Prostate gland (tissue), 2 donors: Measurements from ENCODE around the gene AQP4. TPM values are rescaled to one million over a fixed set of nuclear protein-coding genes. Genes with fewer than 3 reads are reported as not detected.

Experiments used
- DNase-seq: peaks from one replicate; pipeline ENCODE4 v3.0.0-alpha.2; 2019; ENCODE audit warnings: low spot score
- H3K27ac ChIP-seq, 2 donors: fragments of 200-600 bp; sonication (generic); 2 replicates each; pipeline ENCODE4 v1.5.1; 2017 to 2019
- H3K27me3 ChIP-seq: fragments of 200-600 bp; sonication (generic); replicated peaks from 2 replicates; pipeline ENCODE4 v1.5.1; 2019; ENCODE audit not compliant: insufficient read depth
- H3K36me3 ChIP-seq, 2 donors: fragments of 200-600 bp; sonication (generic); 1 replicate in 1 of 2; 2 replicates in 1 of 2; pipeline versions ENCODE4 v1.5.1 to v1.8.1; 2017 to 2019
- H3K4me1 ChIP-seq: fragments of 200-600 bp; sonication (generic); replicated peaks from 2 replicates; pipeline ENCODE4 v1.5.1; 2019
- H3K4me3 ChIP-seq, 2 donors: fragments of 200-600 bp; sonication (generic); 2 replicates each; pipeline ENCODE4 v1.5.1; 2017 to 2019
- H3K9me3 ChIP-seq: fragments of 200-600 bp; sonication (generic); 2 replicates; pipeline ENCODE4 v1.5.1; 2017
- POLR2A ChIP-seq: fragments of 450-650 bp; IDR thresholded peaks from one replicate; pipeline ENCODE4 v1.6.1; 2016; ENCODE audit warnings: antibody characterized with exemption, mild to moderate bottlenecking
- POLR2AphosphoS5 ChIP-seq: sonication (generic); formaldehyde crosslinking; IDR thresholded peaks from one replicate; pipeline ENCODE4 v1.6.1; 2017; ENCODE audit warnings: antibody characterized with exemption
- WGBS: methylation state at CpG from one replicate; pipeline ENCODE4 v1.1.5; 2018; 5-methylcytosine and 5-hydroxymethylcytosine counted together
- intact Hi-C: fragments of 100-400 bp; cut with DNase I; formaldehyde crosslinking; loops from one replicate; pipeline ENCODE4 v1.14.2; 2022
- total RNA-seq, 2 donors: library from RNA; depleted of rRNA; stranded (reverse); fragments of >200 nt; gene quantifications; one replicate each; pipeline ENCODE4 v1.1.0, GENCODE V29; 2016
- TF ChIP-seq, protein P1 (sequence below), 4 experiments: fragments of 200-600 bp in 2 of 4; fragments of 450-650 bp in 2 of 4; sonication (generic) in 2 of 4; IDR thresholded peaks; 1 replicate in 3 of 4; 2 replicates in 1 of 4; pipeline ENCODE4 v1.5.1; 2016 to 2019; ENCODE audit warnings: antibody characterized with exemption in 4 of 4, mild to moderate bottlenecking in 2 of 4, moderate library complexity in 2 of 4

Gene AQP4
- total RNA-seq, 2 donors from 2014 or later, result 1.7 to 8.4 TPM

DNA sequence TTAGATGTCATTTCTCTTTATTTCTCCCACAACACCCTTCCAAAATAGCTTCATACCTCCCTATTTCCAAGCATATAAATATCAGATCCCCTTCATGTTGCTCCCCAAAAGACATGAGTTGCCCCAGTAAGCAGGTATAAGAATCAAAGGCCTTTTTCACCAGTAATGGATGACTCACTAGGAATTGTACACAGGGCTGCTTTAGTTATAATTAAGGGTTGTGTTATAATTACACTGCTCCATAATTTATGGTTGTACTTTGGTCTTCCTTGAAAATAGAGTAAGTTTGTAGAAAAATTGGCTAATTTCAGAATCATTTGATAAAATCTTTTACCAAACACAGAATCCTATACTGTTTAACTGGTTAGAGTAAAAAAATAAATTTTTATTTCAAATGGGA, 8.8 kb upstream of the AQP4 start:
- TF ChIP-seq, protein P1, sequence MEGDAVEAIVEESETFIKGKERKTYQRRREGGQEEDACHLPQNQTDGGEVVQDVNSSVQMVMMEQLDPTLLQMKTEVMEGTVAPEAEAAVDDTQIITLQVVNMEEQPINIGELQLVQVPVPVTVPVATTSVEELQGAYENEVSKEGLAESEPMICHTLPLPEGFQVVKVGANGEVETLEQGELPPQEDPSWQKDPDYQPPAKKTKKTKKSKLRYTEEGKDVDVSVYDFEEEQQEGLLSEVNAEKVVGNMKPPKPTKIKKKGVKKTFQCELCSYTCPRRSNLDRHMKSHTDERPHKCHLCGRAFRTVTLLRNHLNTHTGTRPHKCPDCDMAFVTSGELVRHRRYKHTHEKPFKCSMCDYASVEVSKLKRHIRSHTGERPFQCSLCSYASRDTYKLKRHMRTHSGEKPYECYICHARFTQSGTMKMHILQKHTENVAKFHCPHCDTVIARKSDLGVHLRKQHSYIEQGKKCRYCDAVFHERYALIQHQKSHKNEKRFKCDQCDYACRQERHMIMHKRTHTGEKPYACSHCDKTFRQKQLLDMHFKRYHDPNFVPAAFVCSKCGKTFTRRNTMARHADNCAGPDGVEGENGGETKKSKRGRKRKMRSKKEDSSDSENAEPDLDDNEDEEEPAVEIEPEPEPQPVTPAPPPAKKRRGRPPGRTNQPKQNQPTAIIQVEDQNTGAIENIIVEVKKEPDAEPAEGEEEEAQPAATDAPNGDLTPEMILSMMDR (IDR thresholded peaks at IDR 0.05), result no peak
- TF ChIP-seq POLR2A, result no peak
- no peak for TF ChIP-seq POLR2AphosphoS5
- Histone ChIP-seq H3K27me3 (no peaks in the 10 kb centered on the region), H3K4me1 (no peaks in the 10 kb centered on the region), H3K27ac (no peak overlapping the region), H3K36me3 (no peaks in the 10 kb centered on the region), H3K9me3 (no peaks in the 10 kb centered on the region), H3K4me3 (no peak overlapping the region)
- intact Hi-C loops, result no loop called here
- no peak for DNase-seq

DNA sequence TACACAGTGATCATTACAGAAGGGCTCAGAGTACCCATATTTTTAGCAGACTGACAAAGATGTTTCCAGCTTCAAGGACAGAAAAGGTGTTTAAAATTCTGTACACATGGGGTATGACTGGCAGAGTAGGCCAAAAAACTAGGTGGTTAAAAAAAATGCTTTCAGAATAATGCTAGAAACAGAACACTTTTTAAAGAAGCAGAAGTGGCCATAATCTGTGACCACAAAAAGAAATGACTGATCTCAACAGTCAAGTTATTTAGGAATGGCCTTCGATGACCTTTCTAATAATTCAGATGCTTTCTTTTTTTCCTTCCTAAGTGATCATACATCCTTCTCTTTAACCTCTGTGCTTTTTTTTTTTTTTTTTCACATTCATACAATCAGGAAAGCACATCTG, 4.1 kb upstream of the AQP4 start:
- intact Hi-C loops, result no loop called here

DNA sequence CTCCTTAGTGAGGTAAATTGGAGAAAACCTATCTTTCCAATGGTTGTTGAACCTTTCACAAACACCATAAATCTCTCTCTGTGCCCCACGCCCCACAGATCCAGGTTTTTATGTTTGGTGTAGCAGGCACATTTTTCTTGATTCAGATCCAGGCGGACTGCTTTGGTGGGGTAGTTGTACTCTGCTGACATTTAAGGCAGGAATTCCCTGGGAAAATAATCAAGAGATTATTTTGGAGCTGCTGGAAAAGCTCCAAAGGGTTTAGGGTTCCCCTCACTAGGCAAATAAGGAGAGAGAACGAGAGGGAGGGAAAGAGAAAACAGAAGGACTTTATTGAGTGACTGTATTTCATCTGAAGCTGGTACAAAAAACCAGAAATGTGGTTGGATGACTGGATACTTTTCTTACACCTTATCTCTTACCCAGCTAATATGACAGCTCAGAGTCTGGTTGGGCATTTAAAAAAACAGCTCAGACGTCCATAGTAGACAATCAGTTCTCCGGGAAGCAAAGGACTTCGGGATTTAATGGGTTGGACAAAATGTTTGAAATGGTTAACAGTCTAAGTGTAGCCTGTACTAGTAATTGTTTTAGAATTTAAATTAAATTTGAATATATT, 3.6 kb upstream of the AQP4 start:
- H3K4me3 ChIP-seq, result no peak overlapping the region
- TF ChIP-seq, protein P1 (IDR thresholded peaks at IDR 0.05), result no peak
- no peak for TF ChIP-seq POLR2AphosphoS5
- no peak for TF ChIP-seq POLR2A
- 20% methylated on average over 6 of the region's 6 CpGs for WGBS

More for the DNA sequence above, 4.1 kb upstream of the AQP4 start:
- Histone ChIP-seq H3K27ac (no peak overlapping the region), H3K36me3 (no peaks in the 10 kb centered on the region), H3K9me3 (no peaks in the 10 kb centered on the region), H3K4me1 (no peaks in the 10 kb centered on the region), H3K27me3 (no peaks in the 10 kb centered on the region), H3K4me3 (no peak overlapping the region)
- 90% methylated on average over 1 of the region's 1 CpG for WGBS
- DNase-seq, result no peak
- TF ChIP-seq POLR2AphosphoS5 (no peak), POLR2A (no peak)
- TF ChIP-seq, protein P1 (IDR thresholded peaks at IDR 0.05), result no peak

DNA sequence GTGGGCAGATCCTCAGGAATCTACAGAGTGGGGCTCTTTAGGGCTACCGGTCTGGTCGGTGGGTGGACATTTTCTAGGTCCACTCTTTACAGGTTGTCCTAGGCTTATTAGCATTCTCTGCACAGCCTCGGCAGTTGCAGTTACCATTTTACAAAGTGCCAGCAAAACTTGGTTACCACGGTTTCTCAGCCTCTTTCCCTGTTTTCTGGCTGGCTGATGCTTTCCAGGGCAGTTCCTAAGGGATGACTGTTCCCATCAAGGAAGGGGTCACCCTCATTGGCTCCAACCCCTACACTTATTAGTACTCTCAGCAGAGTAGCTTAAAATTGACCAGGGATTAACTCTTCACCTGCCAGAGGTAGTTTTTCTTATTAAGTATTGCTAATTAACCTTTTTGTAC, 2.0 kb upstream of the AQP4 start:
- no peaks in the 10 kb centered on the region for H3K27me3 ChIP-seq
- DNase-seq, result no peak
- H3K4me3 ChIP-seq, result no peak overlapping the region
- H3K36me3 ChIP-seq, result no peaks in the 10 kb centered on the region
- H3K27ac ChIP-seq, result no peak overlapping the region
- no peaks in the 10 kb centered on the region for H3K9me3 ChIP-seq
- no peaks in the 10 kb centered on the region for H3K4me1 ChIP-seq
- intact Hi-C loops, result no loop called here
- TF ChIP-seq, protein P1 (IDR thresholded peaks at IDR 0.05), result no peak
- TF ChIP-seq POLR2A (no peak), POLR2AphosphoS5 (no peak)
- WGBS, result 71% methylated on average over 4 of the region's 4 CpGs

More for the DNA sequence above, 3.6 kb upstream of the AQP4 start:
- H3K27me3 ChIP-seq, result no peaks in the 10 kb centered on the region
- intact Hi-C loops, result no loop called here
- H3K27ac ChIP-seq, result no peak overlapping the region
- no peaks in the 10 kb centered on the region for H3K4me1 ChIP-seq
- no peaks in the 10 kb centered on the region for H3K36me3 ChIP-seq
- H3K9me3 ChIP-seq, result no peaks in the 10 kb centered on the region
- no peak for DNase-seq

DNA sequence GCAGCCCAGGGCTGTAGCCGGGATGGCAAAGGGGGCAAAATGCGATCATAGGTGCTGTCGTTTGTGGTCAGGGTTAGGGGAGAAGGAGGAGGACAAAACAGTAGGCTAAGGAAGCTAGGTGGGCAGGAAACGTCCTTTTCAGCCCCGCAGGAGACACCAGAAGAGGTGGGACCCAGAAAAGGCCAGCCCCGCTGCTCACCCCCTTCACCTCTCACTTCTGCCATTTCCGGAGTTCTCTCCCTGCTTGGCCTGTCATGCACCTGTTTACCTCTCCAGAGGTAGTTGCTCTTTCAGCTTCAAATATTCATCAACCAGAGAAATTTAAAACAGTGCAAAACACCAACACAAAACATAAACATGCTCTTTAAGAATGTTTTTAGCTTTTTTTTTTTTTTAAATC, 849 bp downstream of the AQP4 start:
- no peak overlapping the region for H3K27ac ChIP-seq
- H3K4me1 ChIP-seq, result no peaks in the 10 kb centered on the region
- no peak for DNase-seq
- intact Hi-C loops, result no loop called here
- H3K36me3 ChIP-seq, result no peaks in the 10 kb centered on the region
- WGBS, result 87% methylated on average over 7 of the region's 7 CpGs
- H3K9me3 ChIP-seq, result no peaks in the 10 kb centered on the region
- H3K27me3 ChIP-seq, result no peaks in the 10 kb centered on the region
- no peak overlapping the region for H3K4me3 ChIP-seq
- TF ChIP-seq POLR2A (no peak), POLR2AphosphoS5 (no peak)
- TF ChIP-seq, protein P1 (IDR thresholded peaks at IDR 0.05), result no peak
